PC-3 (cell line): Measurements from ENCODE around the gene PPM1B. TPM values are rescaled to one million over a fixed set of nuclear protein-coding genes. Genes with fewer than 3 reads are reported as not detected.
A peak's percentile ranks its signal among the peaks of the same experiment; 100 is the strongest.

Source experiments
- ATAC-seq: fragments of 200-7000 bp; cut with Tn5 transposase; 2 replicates; pipeline ENCODE4 v1.9.1; 2020; ENCODE audit warnings: mild to moderate bottlenecking, moderate library complexity
- BruUV-seq: library from RNA; stranded (reverse); fragments of 400-500 nt; replicated peaks from 2 replicates; lab custom pipeline; 2021; lab: Mats Ljungman, UMichigan
- CTCF ChIA-PET: fragments of 300-600 bp; sonication (Branson Sonifier 250); formaldehyde crosslinking; loops from one replicate; lab custom pipeline; 2022; ENCODE audit warnings: antibody characterized with exemption; lab: Charles Lee
- POLR2A ChIA-PET: fragments of 300-600 bp; sonication (Branson Sonifier 250); formaldehyde crosslinking; loops from one replicate; lab custom pipeline; 2022; ENCODE audit warnings: antibody characterized with exemption; ENCODE audit not compliant: unreplicated experiment; lab: Charles Lee
- DNase-seq: peaks from one replicate; pipeline ENCODE4 v3.0.0-alpha.2; 2015
- H2AFZ ChIP-seq: fragments of 300-600 bp; sonication (generic); 2 replicates; pipeline ENCODE4 v1.6.0; 2016; ENCODE audit warnings: antibody characterized with exemption, low read length
- H3F3A ChIP-seq: fragments of 300-600 bp; sonication (generic); one replicate; pipeline ENCODE4 v1.6.0; 2017; ENCODE audit warnings: antibody characterized with exemption, low read length, control low read depth, mild to moderate bottlenecking; ENCODE audit not compliant: unreplicated experiment
- H3K27ac ChIP-seq: fragments of 300-600 bp; sonication (generic); 2 replicates; pipeline ENCODE4 v1.5.1; 2016; ENCODE audit warnings: mild to moderate bottlenecking, low read length
- H3K27me3 ChIP-seq: fragments of 300-600 bp; sonication (generic); 2 replicates; pipeline ENCODE4 v1.6.1; 2016; ENCODE audit warnings: low read length, mixed read lengths
- H3K36me3 ChIP-seq: fragments of 300-600 bp; sonication (generic); 2 replicates; pipeline ENCODE4 v1.6.1; 2016; ENCODE audit warnings: low read depth, mixed run types, low read length, mixed read lengths
- H3K4me1 ChIP-seq: fragments of 300-600 bp; sonication (generic); 2 replicates; pipeline ENCODE4 v1.5.1; 2016; ENCODE audit warnings: low read length; ENCODE audit not compliant: insufficient read depth
- H3K4me2 ChIP-seq: fragments of 300-600 bp; sonication (generic); 2 replicates; pipeline ENCODE4 v1.6.0; 2016; ENCODE audit warnings: low read length
- H3K4me3 ChIP-seq: fragments of 300-600 bp; sonication (generic); 2 replicates; pipeline ENCODE4 v1.5.1; 2016; ENCODE audit warnings: mild to moderate bottlenecking, low read length, mixed read lengths
- H3K79me2 ChIP-seq: fragments of 300-600 bp; sonication (generic); 2 replicates; pipeline ENCODE4 v1.6.1; 2017; ENCODE audit warnings: low read length, mixed read lengths
- H3K9ac ChIP-seq: fragments of 300-600 bp; sonication (generic); 2 replicates; pipeline ENCODE4 v1.6.0; 2016; ENCODE audit warnings: mild to moderate bottlenecking, low read length
- H3K9me2 ChIP-seq: fragments of 300-600 bp; sonication (generic); replicated peaks from 2 replicates; pipeline ENCODE4 v1.6.1; 2016; ENCODE audit warnings: mixed run types, low read length, mixed read lengths
- H3K9me3 ChIP-seq: fragments of 300-600 bp; sonication (generic); 2 replicates; pipeline ENCODE4 v1.6.1; 2016; ENCODE audit warnings: low read length, mixed read lengths
- H4K20me1 ChIP-seq: fragments of 300-600 bp; sonication (generic); 2 replicates; pipeline ENCODE4 v1.6.1; 2016; ENCODE audit warnings: low read length, mixed read lengths
- EZH2 ChIP-seq: fragments of 300-600 bp; sonication (generic); IDR thresholded peaks from one replicate; pipeline ENCODE4 v1.6.1; 2017; ENCODE audit warnings: antibody characterized with exemption, mild to moderate bottlenecking, low read length; ENCODE audit not compliant: unreplicated experiment
- EZH2phosphoT487 ChIP-seq: fragments of 300-600 bp; sonication (generic); IDR thresholded peaks from 2 replicates; pipeline ENCODE4 v1.6.1; 2018; ENCODE audit warnings: mild to moderate bottlenecking, antibody characterized with exemption, low read length, borderline replicate concordance
- intact Hi-C: fragments of 100-400 bp; cut with micrococcal nuclease; formaldehyde crosslinking; loops from 2 replicates; pipeline ENCODE4 v1.9.0; 2023
- total RNA-seq: library from RNA; depleted of rRNA; stranded (reverse); fragments of >200 nt; gene quantifications from 2 replicates; pipeline ENCODE4 v1.2.3, GENCODE V29; 2014
- TF ChIP-seq, protein P1 (sequence below): fragments of 300-600 bp; sonication (generic); conservative IDR thresholded peaks from 2 replicates; pipeline ENCODE4 v1.5.1; 2017; ENCODE audit warnings: antibody characterized with exemption, low read depth, mild to moderate bottlenecking, low read length

The PPM1B gene
- total RNA-seq, 1 experiment from 2014 or later: 17.6 TPM

DNA sequence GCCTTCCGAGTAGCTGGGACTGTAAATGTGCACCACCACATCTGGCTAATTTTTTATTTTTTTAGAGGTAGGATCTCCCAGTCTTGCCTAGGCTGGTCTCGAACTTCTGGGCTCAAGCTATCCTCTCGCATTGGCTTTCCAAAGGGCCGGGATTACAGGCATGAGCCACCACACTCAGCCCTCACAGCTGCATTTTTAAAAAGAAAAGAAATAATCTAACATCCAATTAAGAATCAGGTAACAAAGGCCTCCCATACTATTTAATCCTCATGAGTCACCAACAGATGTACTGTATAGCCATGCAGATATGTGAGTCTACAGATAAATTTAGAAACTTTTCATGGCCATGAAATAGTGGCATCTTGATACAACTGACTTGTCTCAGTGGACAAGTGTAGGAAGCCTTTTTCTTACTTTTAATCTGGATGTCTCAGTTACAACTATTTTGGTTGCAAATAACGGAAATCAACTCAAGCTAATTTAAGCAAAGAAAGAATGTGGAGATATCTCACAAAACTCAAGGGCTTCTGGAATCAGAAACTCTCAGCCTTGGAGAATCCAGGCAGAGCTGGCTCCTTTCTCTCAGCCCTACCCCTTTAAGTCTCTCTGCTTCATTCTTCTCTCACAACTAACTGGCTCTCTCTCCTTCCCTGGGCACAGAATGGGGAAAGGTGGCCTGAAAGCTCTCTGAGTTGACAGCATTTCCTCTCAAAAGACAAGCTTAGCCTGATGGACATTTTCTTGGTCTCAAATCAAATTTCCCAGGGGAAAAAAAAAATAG is 12.8 kb upstream of the PPM1B start:
- H3K79me2 ChIP-seq: no peaks in the 10 kb centered on the region
- H3K4me3 ChIP-seq: no peak overlapping the region
- ATAC-seq (peak; percentile 35), DNase-seq (peak; percentile 20)
- H3K4me2 ChIP-seq: no peak overlapping the region
- H3K27me3 ChIP-seq: no peaks in the 10 kb centered on the region
- no TSS peak for BruUV-seq
- no peaks in the 10 kb centered on the region for H3K9me3 ChIP-seq
- no peaks in the 10 kb centered on the region for H3F3A ChIP-seq
- no peaks in the 10 kb centered on the region for H4K20me1 ChIP-seq
- TF ChIP-seq EZH2 (no peak), EZH2phosphoT487 (no peak)
- TF ChIP-seq, protein P1, sequence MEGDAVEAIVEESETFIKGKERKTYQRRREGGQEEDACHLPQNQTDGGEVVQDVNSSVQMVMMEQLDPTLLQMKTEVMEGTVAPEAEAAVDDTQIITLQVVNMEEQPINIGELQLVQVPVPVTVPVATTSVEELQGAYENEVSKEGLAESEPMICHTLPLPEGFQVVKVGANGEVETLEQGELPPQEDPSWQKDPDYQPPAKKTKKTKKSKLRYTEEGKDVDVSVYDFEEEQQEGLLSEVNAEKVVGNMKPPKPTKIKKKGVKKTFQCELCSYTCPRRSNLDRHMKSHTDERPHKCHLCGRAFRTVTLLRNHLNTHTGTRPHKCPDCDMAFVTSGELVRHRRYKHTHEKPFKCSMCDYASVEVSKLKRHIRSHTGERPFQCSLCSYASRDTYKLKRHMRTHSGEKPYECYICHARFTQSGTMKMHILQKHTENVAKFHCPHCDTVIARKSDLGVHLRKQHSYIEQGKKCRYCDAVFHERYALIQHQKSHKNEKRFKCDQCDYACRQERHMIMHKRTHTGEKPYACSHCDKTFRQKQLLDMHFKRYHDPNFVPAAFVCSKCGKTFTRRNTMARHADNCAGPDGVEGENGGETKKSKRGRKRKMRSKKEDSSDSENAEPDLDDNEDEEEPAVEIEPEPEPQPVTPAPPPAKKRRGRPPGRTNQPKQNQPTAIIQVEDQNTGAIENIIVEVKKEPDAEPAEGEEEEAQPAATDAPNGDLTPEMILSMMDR: no peak
- no peaks in the 10 kb centered on the region for H3K9me2 ChIP-seq
- CTCF ChIA-PET: no interaction called here
- H2AFZ ChIP-seq: no peak overlapping the region
- H3K36me3 ChIP-seq: no peaks in the 10 kb centered on the region
- POLR2A ChIA-PET: no interaction called here
- H3K27ac ChIP-seq: no peak overlapping the region
- no peaks in the 10 kb centered on the region for H3K4me1 ChIP-seq
- H3K9ac ChIP-seq: no peak overlapping the region
- intact Hi-C loops: no loop called here

DNA sequence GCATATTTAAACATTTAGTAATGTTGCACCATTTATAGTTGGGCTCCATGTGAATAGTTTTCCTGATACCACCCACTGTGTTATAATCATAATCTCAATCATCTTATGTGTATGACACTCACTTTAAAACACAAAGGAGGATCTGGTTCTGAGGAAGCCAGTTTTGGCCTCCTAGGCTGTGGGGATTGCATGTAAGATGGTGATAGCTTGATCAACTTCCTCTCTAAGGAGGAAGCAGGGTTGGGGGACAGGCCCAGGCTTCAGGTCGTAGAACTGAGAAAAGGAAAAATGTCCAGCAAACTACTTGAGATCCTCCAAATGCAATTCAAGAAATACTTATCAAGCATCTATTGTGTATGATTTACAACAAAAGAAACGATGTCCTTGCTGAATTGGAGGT is 4.9 kb upstream of the PPM1B start:
- Histone ChIP-seq H3K27ac (no peak overlapping the region), H3K9me2 (no peaks in the 10 kb centered on the region), H3K36me3 (no peaks in the 10 kb centered on the region), H3K4me3 (no peak overlapping the region), H2AFZ (no peak overlapping the region), H3K9me3 (no peaks in the 10 kb centered on the region), H3K79me2 (no peaks in the 10 kb centered on the region), H3K27me3 (no peaks in the 10 kb centered on the region), H4K20me1 (no peaks in the 10 kb centered on the region), H3K4me1 (peaks cover 4% of the 10 kb centered on the region), H3K9ac (no peak overlapping the region), H3F3A (no peaks in the 10 kb centered on the region), H3K4me2 (no peak overlapping the region)
- intact Hi-C loops: no loop called here
- TF ChIP-seq EZH2 (no peak), EZH2phosphoT487 (no peak)
- TF ChIP-seq, protein P1: no peak
- DNase-seq (no peak), ATAC-seq (no peak)
- BruUV-seq: no TSS peak
- CTCF ChIA-PET: no interaction called here
- POLR2A ChIA-PET: no interaction called here

DNA sequence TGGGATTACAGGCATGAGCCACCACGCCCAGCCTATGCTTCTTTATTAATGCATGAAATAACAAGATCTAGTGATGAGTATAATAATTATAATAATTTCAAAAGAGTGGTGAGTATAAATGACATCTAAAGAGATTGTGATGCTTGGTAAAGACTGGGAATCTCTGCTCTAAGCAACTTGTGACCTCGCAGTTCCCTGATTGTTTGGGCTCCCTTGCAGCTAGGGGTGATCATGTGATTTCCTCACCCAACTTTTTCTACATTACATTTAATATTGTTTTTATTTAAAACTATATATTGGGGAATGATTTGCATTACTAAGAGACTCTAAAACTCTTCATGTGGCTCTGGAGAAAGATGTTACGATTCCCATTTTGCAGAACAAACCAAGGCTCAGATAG is 4.1 kb upstream of the PPM1B start:
- Histone ChIP-seq H3K4me1 (peaks cover 4% of the 10 kb centered on the region), H3K9me3 (no peaks in the 10 kb centered on the region), H3F3A (no peaks in the 10 kb centered on the region), H3K4me2 (no peak overlapping the region), H3K9ac (no peak overlapping the region), H3K27me3 (no peaks in the 10 kb centered on the region), H3K36me3 (no peaks in the 10 kb centered on the region), H3K4me3 (no peak overlapping the region), H4K20me1 (peaks cover under 1% of the 10 kb centered on the region; the same call in 1 of the 2 replicates), H2AFZ (no peak overlapping the region), H3K27ac (no peak overlapping the region), H3K79me2 (peaks cover 7% of the 10 kb centered on the region), H3K9me2 (no peaks in the 10 kb centered on the region)
- TF ChIP-seq EZH2 (no peak), EZH2phosphoT487 (no peak)
- TF ChIP-seq, protein P1: no peak
- ChIA-PET POLR2A (no interaction called here), CTCF (no interaction called here)
- DNase-seq (no peak), ATAC-seq (no peak)
- no TSS peak for BruUV-seq
- intact Hi-C loops: loop anchor here (5.0 kb wide), 1 partner anchor 167 kb away; the partner anchor contains the start of gene LRPPRC
